PC-9 (cell line): ENCODE data around the gene CISD3. TPM values are rescaled to one million over a fixed set of nuclear protein-coding genes. Genes with fewer than 3 reads are reported as not detected.

Experiments
- BruUV-seq: library from RNA; stranded (reverse); fragments of 400-500 nt; replicated peaks from 2 replicates; lab custom pipeline; 2021; lab: Mats Ljungman, UMichigan
- CTCF ChIA-PET: fragments of 300-600 bp; sonication (Branson Sonifier 250); formaldehyde crosslinking; loops from one replicate; lab custom pipeline; 2022; ENCODE audit warnings: antibody characterized with exemption; lab: Charles Lee
- POLR2A ChIA-PET: fragments of 300-600 bp; sonication (Branson Sonifier 250); formaldehyde crosslinking; loops from one replicate; lab custom pipeline; 2022; ENCODE audit warnings: antibody characterized with exemption; ENCODE audit not compliant: unreplicated experiment; lab: Charles Lee
- DNase-seq, 2 experiments: peaks; one replicate each; pipeline versions ENCODE4 v3.0.0 to v3.0.0-alpha.2; 2015 to 2022; ENCODE audit warnings: mixed read lengths in 1 of 2
- H2AFZ ChIP-seq: fragments of 200-600 bp; sonication (generic); 2 replicates; pipeline ENCODE4 v1.8.1; 2017; ENCODE audit warnings: antibody characterized with exemption
- H3F3A ChIP-seq: fragments of 200-600 bp; sonication (generic); 2 replicates; pipeline ENCODE4 v1.8.1; 2017; ENCODE audit warnings: antibody characterized with exemption, mild to moderate bottlenecking, low read depth; ENCODE audit not compliant: insufficient read depth
- H3K27ac ChIP-seq: fragments of 200-600 bp; sonication (generic); 2 replicates; pipeline ENCODE4 v1.6.1; 2016; ENCODE audit warnings: mixed run types
- H3K27me3 ChIP-seq: fragments of 200-600 bp; sonication (generic); 2 replicates; pipeline ENCODE4 v1.6.1; 2016; ENCODE audit warnings: low read depth, mixed run types; ENCODE audit not compliant: insufficient read depth
- H3K36me3 ChIP-seq: fragments of 200-600 bp; sonication (generic); 2 replicates; pipeline ENCODE4 v1.6.1; 2016; ENCODE audit warnings: low read depth, mixed run types
- H3K4me1 ChIP-seq: fragments of 200-600 bp; sonication (generic); replicated peaks from 2 replicates; pipeline ENCODE4 v1.6.1; 2016; ENCODE audit warnings: mixed run types; ENCODE audit not compliant: insufficient read depth
- H3K4me2 ChIP-seq: fragments of 200-600 bp; sonication (generic); 2 replicates; pipeline ENCODE4 v1.6.1; 2017; ENCODE audit warnings: mixed run types
- H3K4me3 ChIP-seq: fragments of 200-600 bp; sonication (generic); 2 replicates; pipeline ENCODE4 v1.6.1; 2016; ENCODE audit warnings: mixed run types
- H3K79me2 ChIP-seq: fragments of 200-600 bp; sonication (generic); 2 replicates; pipeline ENCODE4 v1.6.1; 2017; ENCODE audit warnings: low read depth, mixed run types
- H3K9me2 ChIP-seq: fragments of 200-600 bp; sonication (generic); 2 replicates; pipeline ENCODE4 v1.8.1; 2017; ENCODE audit warnings: mild to moderate bottlenecking; ENCODE audit not compliant: insufficient read depth
- H3K9me3 ChIP-seq: fragments of 200-600 bp; sonication (generic); 2 replicates; pipeline ENCODE4 v1.8.1; 2016; ENCODE audit warnings: low read depth; ENCODE audit not compliant: insufficient read depth
- H4K20me1 ChIP-seq: fragments of 200-600 bp; sonication (generic); 2 replicates; pipeline ENCODE4 v1.8.1; 2017; ENCODE audit not compliant: insufficient read depth
- EZH2 ChIP-seq: fragments of 200-600 bp; sonication (generic); IDR thresholded peaks from 2 replicates; pipeline ENCODE4 v1.8.0; 2017; ENCODE audit warnings: antibody characterized with exemption, low read depth
- intact Hi-C: fragments of 100-400 bp; cut with micrococcal nuclease; formaldehyde crosslinking; loops from one replicate; pipeline ENCODE4 v1.10.0; 2022; ENCODE audit not compliant: unreplicated experiment
- total RNA-seq: library from RNA; stranded (reverse); gene quantifications from 2 replicates; pipeline ENCODE4 v1.2.3, GENCODE V29; 2021
- TF ChIP-seq, protein P1 (sequence below): fragments of 200-600 bp; sonication (generic); conservative IDR thresholded peaks from 2 replicates; pipeline ENCODE4 v1.6.1; 2017; ENCODE audit warnings: mixed run types, antibody characterized with exemption, mild to moderate bottlenecking, moderate library complexity

Gene CISD3
- total RNA-seq, 1 experiment from 2014 or later, result 36.6 TPM

DNA sequence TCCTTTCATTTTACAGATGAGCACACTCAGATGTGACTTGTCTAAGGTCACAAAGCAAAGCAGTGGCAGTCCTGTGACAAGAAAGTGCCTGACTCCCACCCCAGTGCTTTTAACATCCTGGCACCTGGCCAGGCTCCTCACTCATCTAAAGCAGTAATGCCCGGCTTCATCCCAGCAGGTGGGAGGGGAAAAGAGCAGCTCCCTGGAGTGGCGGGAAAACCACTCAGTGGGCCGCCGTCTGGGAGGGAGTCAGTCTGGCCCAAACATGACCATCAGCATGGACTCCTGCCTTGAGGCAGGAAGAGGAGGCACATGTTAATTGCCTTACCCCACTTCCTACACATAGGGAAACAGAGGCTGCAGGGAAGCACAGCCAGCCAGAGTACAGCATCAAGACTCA lies 15.4 kb downstream of the CISD3 start:
- no peak for TF ChIP-seq EZH2
- TF ChIP-seq, protein P1, sequence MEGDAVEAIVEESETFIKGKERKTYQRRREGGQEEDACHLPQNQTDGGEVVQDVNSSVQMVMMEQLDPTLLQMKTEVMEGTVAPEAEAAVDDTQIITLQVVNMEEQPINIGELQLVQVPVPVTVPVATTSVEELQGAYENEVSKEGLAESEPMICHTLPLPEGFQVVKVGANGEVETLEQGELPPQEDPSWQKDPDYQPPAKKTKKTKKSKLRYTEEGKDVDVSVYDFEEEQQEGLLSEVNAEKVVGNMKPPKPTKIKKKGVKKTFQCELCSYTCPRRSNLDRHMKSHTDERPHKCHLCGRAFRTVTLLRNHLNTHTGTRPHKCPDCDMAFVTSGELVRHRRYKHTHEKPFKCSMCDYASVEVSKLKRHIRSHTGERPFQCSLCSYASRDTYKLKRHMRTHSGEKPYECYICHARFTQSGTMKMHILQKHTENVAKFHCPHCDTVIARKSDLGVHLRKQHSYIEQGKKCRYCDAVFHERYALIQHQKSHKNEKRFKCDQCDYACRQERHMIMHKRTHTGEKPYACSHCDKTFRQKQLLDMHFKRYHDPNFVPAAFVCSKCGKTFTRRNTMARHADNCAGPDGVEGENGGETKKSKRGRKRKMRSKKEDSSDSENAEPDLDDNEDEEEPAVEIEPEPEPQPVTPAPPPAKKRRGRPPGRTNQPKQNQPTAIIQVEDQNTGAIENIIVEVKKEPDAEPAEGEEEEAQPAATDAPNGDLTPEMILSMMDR, result no peak
- peaks cover 52% of the 10 kb centered on the region for H4K20me1 ChIP-seq
- no peaks in the 10 kb centered on the region for H3K9me3 ChIP-seq
- H3K36me3 ChIP-seq, result no peaks in the 10 kb centered on the region
- CTCF ChIA-PET, result interaction anchor here (0.6 kb wide), 1 partner anchor 421 kb away, joined by 6 read pairs; no protein-coding TSS in a partner anchor
- H3K9me2 ChIP-seq, result no peaks in the 10 kb centered on the region
- no peak overlapping the region for H2AFZ ChIP-seq
- H3K27me3 ChIP-seq, result no peaks in the 10 kb centered on the region
- peaks cover 31% of the 10 kb centered on the region for H3F3A ChIP-seq
- H3K4me2 ChIP-seq, result peak overlapping the region; percentile 86; the same call in 1 of the 2 replicates
- peaks cover 85% of the 10 kb centered on the region for H3K79me2 ChIP-seq
- BruUV-seq, result no TSS peak
- intact Hi-C loops, result no loop called here
- H3K4me1 ChIP-seq, result peaks cover 27% of the 10 kb centered on the region
- no peak overlapping the region for H3K27ac ChIP-seq
- DNase-seq, result no peak
- POLR2A ChIA-PET, result no interaction called here
- no peak overlapping the region for H3K4me3 ChIP-seq

DNA sequence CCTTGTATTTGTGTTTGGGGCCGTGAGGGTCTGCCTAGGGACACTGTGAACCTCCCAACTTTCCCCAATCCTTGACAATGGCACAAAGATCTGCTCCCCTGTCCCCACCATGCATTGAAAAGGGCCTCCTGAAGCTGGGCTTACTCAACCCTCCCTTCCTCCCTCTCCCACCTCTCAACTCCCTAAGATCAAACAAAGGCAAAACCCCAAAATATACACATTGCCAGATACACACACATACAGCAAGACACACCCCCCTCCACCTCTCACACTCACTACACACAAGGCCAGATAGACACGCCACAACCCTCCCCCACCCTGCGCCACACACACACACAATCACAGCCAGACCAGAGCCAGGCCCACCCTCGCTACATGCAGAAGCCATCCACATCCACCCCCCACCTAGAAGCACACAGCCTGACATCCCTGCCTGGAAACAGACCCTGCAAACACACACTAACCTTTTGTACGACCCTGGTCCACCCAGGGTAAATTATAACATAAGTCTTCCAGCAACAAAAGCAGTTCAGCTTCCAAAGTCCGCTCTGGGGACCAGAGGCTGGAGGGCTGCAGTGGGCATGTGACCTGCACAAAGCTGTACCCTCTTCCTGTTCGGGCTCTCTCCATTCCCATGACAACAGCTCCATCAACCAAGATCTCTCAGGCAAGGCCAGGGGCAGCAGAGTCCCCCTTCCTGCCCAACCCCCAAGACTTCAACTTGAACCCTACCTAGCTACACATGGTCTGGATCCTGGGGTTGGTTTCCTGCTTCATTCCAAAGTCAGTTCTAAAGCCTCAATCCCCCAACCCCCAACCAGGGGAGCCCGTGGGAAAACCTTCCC lies 16.1 kb downstream of the CISD3 start:
- H3K27me3 ChIP-seq, result no peaks in the 10 kb centered on the region
- ChIA-PET POLR2A (no interaction called here), CTCF (interaction anchor here (0.7 kb wide), 1 partner anchor 61 kb away, joined by 3 read pairs; no protein-coding TSS in a partner anchor)
- H3F3A ChIP-seq, result peaks cover 36% of the 10 kb centered on the region
- no peak overlapping the region for H2AFZ ChIP-seq
- intact Hi-C loops, result no loop called here
- H3K4me1 ChIP-seq, result peaks cover 27% of the 10 kb centered on the region
- peaks cover 89% of the 10 kb centered on the region for H3K79me2 ChIP-seq
- H3K9me3 ChIP-seq, result no peaks in the 10 kb centered on the region
- no peak for DNase-seq
- H4K20me1 ChIP-seq, result peaks cover 45% of the 10 kb centered on the region
- H3K4me3 ChIP-seq, result peak overlapping the region; percentile 98
- H3K4me2 ChIP-seq, result peak overlapping the region; percentile 86
- no peak for TF ChIP-seq EZH2
- TF ChIP-seq, protein P1, result no peak
- no peaks in the 10 kb centered on the region for H3K36me3 ChIP-seq
- no peaks in the 10 kb centered on the region for H3K9me2 ChIP-seq
- no peak overlapping the region for H3K27ac ChIP-seq
- BruUV-seq, result TSS peak; percentile 4

DNA sequence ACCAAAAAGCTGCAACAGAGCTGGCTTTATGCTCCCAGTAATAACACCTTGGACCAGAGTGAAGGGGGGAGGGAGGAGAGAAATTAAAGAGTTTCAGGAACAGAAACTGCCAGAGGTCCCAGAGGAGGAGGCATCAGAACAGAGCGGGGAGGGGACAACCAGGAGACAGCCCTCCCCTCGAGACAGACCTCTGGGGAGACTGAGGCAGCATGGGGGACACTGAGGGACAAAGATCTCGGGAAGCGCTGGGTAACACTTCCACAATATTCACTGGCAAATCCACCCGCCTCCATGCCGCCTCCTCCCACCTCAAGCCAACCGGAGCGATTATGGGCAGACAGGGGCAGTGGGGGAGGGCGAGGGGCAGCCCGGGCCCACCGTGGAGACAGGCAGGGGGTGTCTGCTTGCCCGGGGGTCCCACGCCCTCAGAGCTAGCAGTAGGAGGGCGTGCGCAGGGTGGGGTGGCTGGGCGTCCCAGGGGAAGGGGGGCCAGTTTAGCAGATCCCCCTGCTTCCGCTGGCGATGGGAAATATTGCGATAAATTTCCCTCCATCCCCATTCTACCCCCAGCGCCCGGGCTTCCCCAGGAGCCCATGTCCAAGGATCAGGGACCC lies 16.8 kb downstream of the CISD3 start:
- intact Hi-C loops, result no loop called here
- no peak overlapping the region; the same call in 1 of the 2 replicates for H2AFZ ChIP-seq
- peaks cover 37% of the 10 kb centered on the region for H3F3A ChIP-seq
- peak overlapping the region; percentile 98 for H3K4me3 ChIP-seq
- ChIA-PET CTCF (interaction anchor here (0.7 kb wide), 1 partner anchor 62 kb away, joined by 3 read pairs; no protein-coding TSS in a partner anchor), POLR2A (no interaction called here)
- no peaks in the 10 kb centered on the region for H3K9me2 ChIP-seq
- no peaks in the 10 kb centered on the region for H3K36me3 ChIP-seq
- DNase-seq, result no peak
- H3K4me1 ChIP-seq, result peaks cover 27% of the 10 kb centered on the region
- peaks cover 84% of the 10 kb centered on the region for H3K79me2 ChIP-seq
- no peak overlapping the region for H3K27ac ChIP-seq
- H3K4me2 ChIP-seq, result peak overlapping the region; percentile 86
- H3K27me3 ChIP-seq, result no peaks in the 10 kb centered on the region
- H3K9me3 ChIP-seq, result no peaks in the 10 kb centered on the region
- BruUV-seq, result no TSS peak
- TF ChIP-seq EZH2, result no peak
- TF ChIP-seq, protein P1, result no peak
- H4K20me1 ChIP-seq, result peaks cover 38% of the 10 kb centered on the region
